K562 (cell line): ENCODE data around the gene HOXD9. TPM values are rescaled to one million over a fixed set of nuclear protein-coding genes. Genes with fewer than 3 reads are reported as not detected.

Source experiments
- ATAC-seq: fragments of 200-7000 bp; cut with Tn5 transposase; 3 replicates; pipeline ENCODE4 v1.9.1; 2020; ENCODE audit warnings: moderate library complexity
- BruUV-seq: library from RNA; stranded (reverse); fragments of 400-500 nt; replicated peaks from 2 replicates; lab custom pipeline; 2021; lab: Mats Ljungman, UMichigan
- CTCF ChIA-PET: fragments of 300-600 bp; formaldehyde crosslinking; extraction: SDS; loops from one replicate; lab custom pipeline; 2021; ENCODE audit warnings: low intra/inter-chr PET ratio; lab: Yijun Ruan, JAX
- POLR2A ChIA-PET: fragments of 300-600, 350-650 bp; sonication (Branson Sonifier 250); formaldehyde crosslinking; extraction: SDS; loops from one replicate; lab custom pipeline; 2021; ENCODE audit warnings: antibody characterized with exemption, inconsistent platforms; lab: Yijun Ruan, JAX
- DNase-seq, 4 experiments: peaks; one replicate each; pipeline versions ENCODE4 v3.0.0 to v3.0.0-alpha.2; 2011 to 2018; ENCODE audit warnings: low spot score in 3 of 4, mixed read lengths in 3 of 4; ENCODE audit errors: extremely low read depth in 1 of 4
- FAIRE-seq: peaks from 2 replicates; lab custom pipeline; 2011; peaks lifted over from hg19 to GRCh38; lab: Jason Lieb, UNC
- H2AFZ ChIP-seq: 2 replicates; pipeline ENCODE4 v1.6.0; 2011; ENCODE audit warnings: low read depth, low read length, control low read depth, inconsistent platforms
- H3K27ac ChIP-seq: fragments of 200-600 bp; 3 replicates; pipeline ENCODE4 v1.8.0; 2011; ENCODE audit warnings: low read depth, mild to moderate bottlenecking, control low read depth, inconsistent platforms, low read length, moderate library complexity, mixed read lengths; ENCODE audit errors: extremely low read depth
- H3K27me3 ChIP-seq, 2 experiments: fragments of 300-600 bp in 1 of 2; 2 replicates in 1 of 2; 3 replicates in 1 of 2; pipeline versions ENCODE4 v1.6.0 to v1.8.0; 2011; ENCODE audit warnings: inconsistent platforms in 2 of 2, low read length in 2 of 2, mild to moderate bottlenecking in 1 of 2, mixed read lengths in 1 of 2, moderate library complexity in 1 of 2; ENCODE audit not compliant: control insufficient read depth in 2 of 2, insufficient read depth in 2 of 2
- H3K36me3 ChIP-seq: fragments of 300-600 bp; 3 replicates; pipeline ENCODE4 v1.8.0; 2011; ENCODE audit warnings: mild to moderate bottlenecking, low read length, inconsistent platforms; ENCODE audit not compliant: control insufficient read depth, insufficient read depth
- H3K4me1 ChIP-seq, 2 experiments: fragments of 200-600 bp in 1 of 2; replicated peaks in 1 of 2; 2 replicates in 1 of 2; 3 replicates in 1 of 2; pipeline versions ENCODE4 v1.5.1 to v1.8.0; 2011; ENCODE audit warnings: inconsistent platforms in 2 of 2, low read length in 2 of 2, mild to moderate bottlenecking in 1 of 2, mixed read lengths in 1 of 2, moderate library complexity in 1 of 2; ENCODE audit not compliant: control insufficient read depth in 2 of 2, insufficient read depth in 2 of 2
- H3K4me2 ChIP-seq: 2 replicates; pipeline ENCODE4 v1.6.1; 2011; ENCODE audit warnings: low read length, control low read depth, inconsistent platforms, mixed read lengths; ENCODE audit not compliant: insufficient read depth
- H3K4me3 ChIP-seq: fragments of 200-600 bp; sonication (generic), shearing (Covaris generic); 2 replicates; pipeline ENCODE4 v1.5.1; 2016; ENCODE audit warnings: control low read depth, inconsistent platforms
- H3K79me2 ChIP-seq: fragments of 200-600 bp; 3 replicates; pipeline ENCODE4 v1.8.0; 2011; ENCODE audit warnings: low read length, inconsistent platforms; ENCODE audit not compliant: control insufficient read depth, insufficient read depth
- H3K9ac ChIP-seq, 2 experiments: 2 replicates each; pipeline versions ENCODE4 v1.6.0 to v1.6.1; 2011; ENCODE audit warnings: low read depth in 2 of 2, low read length in 2 of 2, control low read depth in 1 of 2, inconsistent platforms in 1 of 2, mild to moderate bottlenecking in 1 of 2, mixed read lengths in 1 of 2; ENCODE audit not compliant: insufficient read depth in 1 of 2
- H3K9me1 ChIP-seq: one replicate; pipeline ENCODE4 v1.6.0; 2011; ENCODE audit warnings: inconsistent platforms, mild to moderate bottlenecking, low read length, moderate library complexity; ENCODE audit not compliant: control insufficient read depth, insufficient read depth
- H3K9me3 ChIP-seq: replicated peaks from 2 replicates; pipeline ENCODE4 v1.5.1; 2011; ENCODE audit warnings: low read depth, low read length, inconsistent platforms; ENCODE audit not compliant: control insufficient read depth, insufficient read depth
- H4K20me1 ChIP-seq: replicated peaks from 2 replicates; pipeline ENCODE4 v1.6.1; 2011; ENCODE audit warnings: low read length, inconsistent platforms, mixed read lengths; ENCODE audit not compliant: control insufficient read depth, insufficient read depth
- CEBPB ChIP-seq: fragments of 450-650 bp; IDR thresholded peaks from 2 replicates; pipeline ENCODE4 v1.6.1; 2016; ENCODE audit warnings: missing genetic modification characterization, missing compliant biosample characterization
- CEBPG ChIP-seq, 3 experiments: fragments of 200-800 bp in 1 of 3; sonication (Bioruptor generic) in 1 of 3; sonication (generic) in 1 of 3; formaldehyde crosslinking in 1 of 3; IDR thresholded peaks in 2 of 3; conservative IDR thresholded peaks in 1 of 3; 2 replicates each; pipeline versions ENCODE4 v1.6.1 to v1.8.0; 2016 to 2022; ENCODE audit warnings: missing compliant biosample characterization in 2 of 3, missing genetic modification characterization in 2 of 3, mild to moderate bottlenecking in 1 of 3, missing genetic modification reagents in 1 of 3
- CTBP1 ChIP-seq: fragments of 450-650 bp; IDR thresholded peaks from 2 replicates; pipeline ENCODE4 v1.6.1; 2016; ENCODE audit warnings: borderline replicate concordance
- CTCF ChIP-seq, 3 experiments: IDR thresholded peaks in 2 of 3; conservative IDR thresholded peaks in 1 of 3; 2 replicates each; pipeline ENCODE4 v1.5.1; 2011 to 2012; ENCODE audit warnings: low read length in 3 of 3, mild to moderate bottlenecking in 3 of 3, control low read depth in 2 of 3, improper control_type of control experiment in 1 of 3, inconsistent platforms in 1 of 3, low read depth in 1 of 3, mixed read lengths in 1 of 3, moderate library complexity in 1 of 3; ENCODE audit not compliant: insufficient read depth in 2 of 3
- DPF2 ChIP-seq: fragments of 450-650 bp; IDR thresholded peaks from 2 replicates; pipeline ENCODE4 v1.6.1; 2016
- ESRRA ChIP-seq: fragments of 450-650 bp; IDR thresholded peaks from 2 replicates; pipeline ENCODE4 v1.6.1; 2014; ENCODE audit warnings: low read depth, mild to moderate bottlenecking, moderate library complexity, borderline replicate concordance
- ETV1 ChIP-seq: fragments of 450-650 bp; conservative IDR thresholded peaks from 2 replicates; pipeline ENCODE4 v1.6.1; 2016; ENCODE audit warnings: missing genetic modification characterization, control low read depth, low read depth, missing compliant biosample characterization
- FOXM1 ChIP-seq, 2 experiments: fragments of 450-650 bp in 1 of 2; sonication (generic) in 1 of 2; formaldehyde crosslinking in 1 of 2; IDR thresholded peaks; 2 replicates each; pipeline versions ENCODE4 v1.6.1 to v1.9.0; 2017 to 2022; ENCODE audit warnings: low read depth in 2 of 2, mild to moderate bottlenecking in 2 of 2, missing genetic modification reagents in 1 of 2, moderate library complexity in 1 of 2
- HEY1 ChIP-seq: fragments of 250-450 bp; sonication (Bioruptor Pico); IDR thresholded peaks from 2 replicates; pipeline ENCODE4 v1.5.0; 2020; ENCODE audit warnings: mild to moderate bottlenecking, moderate library complexity, borderline replicate concordance
- HNRNPL ChIP-seq: fragments of 200-400 bp; formaldehyde crosslinking; IDR thresholded peaks from 2 replicates; pipeline ENCODE4 v1.6.1; 2017; ENCODE audit warnings: low read depth, mild to moderate bottlenecking, low read length
- NKRF ChIP-seq: fragments of 450-650 bp; IDR thresholded peaks from 2 replicates; pipeline ENCODE4 v1.6.1; 2016; ENCODE audit warnings: borderline replicate concordance
- RAD21 ChIP-seq, 2 experiments: fragments of 250-450 bp in 1 of 2; fragments of 450-650 bp in 1 of 2; sonication (Bioruptor Pico) in 1 of 2; formaldehyde crosslinking in 1 of 2; IDR thresholded peaks in 1 of 2; conservative IDR thresholded peaks in 1 of 2; 2 replicates each; pipeline versions ENCODE4 v1.4.0 to v1.8.0; 2020 to 2022; ENCODE audit warnings: mild to moderate bottlenecking in 2 of 2, moderate library complexity in 1 of 2
- SOX6 ChIP-seq: fragments of 450-650 bp; IDR thresholded peaks from 2 replicates; pipeline ENCODE4 v1.6.1; 2014; ENCODE audit warnings: mild to moderate bottlenecking
- TRIM24 ChIP-seq, 2 experiments: fragments of 450-650 bp; IDR thresholded peaks; 2 replicates each; pipeline ENCODE4 v1.6.1; 2016
- ZNF324 ChIP-seq: fragments of 250-450 bp; sonication (Bioruptor Pico); IDR thresholded peaks from 2 replicates; pipeline ENCODE4 v1.4.0; 2020; ENCODE audit warnings: mild to moderate bottlenecking
- ZNF507 ChIP-seq: conservative IDR thresholded peaks from 2 replicates; pipeline ENCODE4 v1.6.1; 2017; ENCODE audit warnings: missing genetic modification characterization, missing compliant biosample characterization
- ZNF57 ChIP-seq: fragments of 450-650 bp; formaldehyde crosslinking; IDR thresholded peaks from 2 replicates; pipeline ENCODE4 v1.4.0; 2020; ENCODE audit warnings: mild to moderate bottlenecking, moderate library complexity
- ZNF695 ChIP-seq: fragments of 450-650 bp; formaldehyde crosslinking; IDR thresholded peaks from 2 replicates; pipeline ENCODE4 v1.4.0; 2020; ENCODE audit warnings: mild to moderate bottlenecking, moderate library complexity
- ZSCAN29 ChIP-seq: fragments of 450-650 bp; IDR thresholded peaks from 2 replicates; pipeline ENCODE4 v1.6.1; 2017
- in situ Hi-C: fragments of 300-500 bp; cut with MboI; formaldehyde crosslinking; loops from 4 replicates; pipeline ENCODE4 v1.15.0; 2018; ENCODE audit warnings: inconsistent platforms, mixed read lengths
- intact Hi-C: fragments of 100-400 bp; cut with micrococcal nuclease; formaldehyde crosslinking; loops from 2 replicates; pipeline ENCODE4 v1.14.2; 2022
- polyA plus RNA-seq, 8 experiments: library from polyadenylated mRNA; depleted of rRNA in 4 of 8; stranded (reverse) in 5 of 8; unstranded in 3 of 8; fragments of >200 nt; fragmentation: Nextera tagmentation in 2 of 8; fragmentation: Illumina TruSeq in 1 of 8; extraction: Ambion mirVana in 2 of 8; extraction: Trizol in 1 of 8; gene quantifications; 2 replicates each; pipeline versions ENCODE4 v1.2.1 to v1.2.3, GENCODE V29; 2011 to 2014; ENCODE audit warnings: inconsistent platforms in 1 of 8, missing spikeins in 1 of 8
- total RNA-seq, 7 experiments: library from RNA; depleted of rRNA in 6 of 7; stranded (reverse); fragments of >200 nt in 6 of 7; fragmentation: Illumina TruSeq in 2 of 7; extraction: Trizol in 2 of 7; gene quantifications; 2 replicates each; pipeline versions ENCODE4 v1.2.1 to v1.2.3, GENCODE V29; 2011 to 2021; ENCODE audit warnings: low replicate concordance in 1 of 7

The HOXD9 gene
- total and polyA plus RNA-seq, 9 of the 15 experiments (the other 6 are each of a cell fraction or from before 2014, with no cell fraction given), result not detected

GRCh38 chr2:176135035-176135440 is 12.5 kb downstream of the HOXD9 start:
- H3K4me2 ChIP-seq, result no peak overlapping the region
- H4K20me1 ChIP-seq, result 0 out of 2 replicates have a peak, but pooled peaks cover 2% of the 10 kb centered on the region
- in situ Hi-C loops, result loop anchor here (25.0 kb wide), 2 partner anchors 677 to 1627 kb away; no protein-coding TSS in a partner anchor
- no peak overlapping the region for H3K9ac ChIP-seq
- H3K4me3 ChIP-seq, result no peak overlapping the region
- ATAC-seq (peak; percentile 32), FAIRE-seq (no peak), DNase-seq (no peak)
- no peaks in the 10 kb centered on the region for H3K9me1 ChIP-seq
- no peaks in the 10 kb centered on the region for H3K36me3 ChIP-seq
- no TSS peak for BruUV-seq
- intact Hi-C loops, result no loop called here
- peaks cover 0 to 13% of the 10 kb centered on the region in 2 experiments; a peak in 2 of 5 replicates for H3K4me1 ChIP-seq
- H3K79me2 ChIP-seq, result no peaks in the 10 kb centered on the region
- no peak overlapping the region for H3K27ac ChIP-seq
- no peak overlapping the region for H2AFZ ChIP-seq
- no peaks in the 10 kb centered on the region for H3K9me3 ChIP-seq
- POLR2A ChIA-PET, result no interaction called here
- CTCF ChIA-PET, result interaction anchor here (1.7 kb wide), 1 partner anchor 8 kb away, joined by 4 read pairs; no protein-coding TSS in a partner anchor
- peaks cover 46 to 69% of the 10 kb centered on the region in 2 experiments for H3K27me3 ChIP-seq
- TF ChIP-seq CTCF (IDR thresholded peaks at IDR 0.05 in 2 of 3, conservative IDR thresholded peaks at IDR 0.05 in 1 of 3; ENCODE audit: insufficient read depth in 2 of 3, low read depth in 1 of 3, low read length in 3 of 3) (0 out of 6 replicates have a peak, but pooled peaks of 1 of the 3 experiments have one; percentile 14), SOX6 (no peak), FOXM1 (IDR thresholded peaks at IDR 0.05; ENCODE audit: low read depth) (no peak), FOXM1 (CRISPR knock-in tag; IDR thresholded peaks at IDR 0.05; ENCODE audit: low read depth) (no peak), CEBPG (CRISPR knock-in tag; IDR thresholded peaks at IDR 0.05) (no peak), CEBPG (tag; conservative IDR thresholded peaks at IDR 0.05 in 1 of 2, IDR thresholded peaks at IDR 0.05 in 1 of 2) (peak in 1 of 2 experiments; percentile 79; a peak in 2 of 4 replicates), ZSCAN29 (no peak), ESRRA (peak; percentile 80), CTBP1 (peak; percentile 62), ZNF695 (CRISPR knock-in tag) (no peak), ETV1 (tag) (no peak), HNRNPL (no peak), ZNF57 (CRISPR knock-in tag) (no peak), ZNF507 (tag) (no peak), DPF2 (no peak), RAD21 (CRISPR knock-in tag; conservative IDR thresholded peaks at IDR 0.05 in 1 of 2, IDR thresholded peaks at IDR 0.05 in 1 of 2) (peak; percentile 13 to 53; a peak in 2 of 4 replicates), NKRF (no peak), TRIM24 (IDR thresholded peaks at IDR 0.05) (peak in 1 of 2 experiments; percentile 34; a peak in 1 of 4 replicates), CEBPB (tag) (no peak), HEY1 (no peak), ZNF324 (CRISPR knock-in tag) (no peak)
